Measurements from ENCODE around the gene SHQ1. TPM values are rescaled to one million over a fixed set of nuclear protein-coding genes. Genes with fewer than 3 reads are reported as not detected.

Gene SHQ1
- total RNA-seq, 1 donor: 19.2 TPM

GRCh38 chr3:72724070-72724469, 124.2 kb downstream of the SHQ1 start:
- H2AFZ ChIP-seq (ENCODE audit: low read length): no peak overlapping the region
- no peak for DNase-seq (ENCODE audit: insufficient read length, low spot score, missing footprints)
- no peaks in the 10 kb centered on the region for H4K20me1 ChIP-seq (ENCODE audit: insufficient read depth, low read length)
- H3K27me3 ChIP-seq (ENCODE audit: insufficient read depth, low read length): peaks cover 8% of the 10 kb centered on the region
- no peak overlapping the region for H3K4me2 ChIP-seq (ENCODE audit: insufficient read depth, low read length)
- H3K27ac ChIP-seq (ENCODE audit: low read depth, low read length): no peak overlapping the region
- H3K9me3 ChIP-seq (ENCODE audit: low read depth, low read length): no peaks in the 10 kb centered on the region
- H3K4me1 ChIP-seq (ENCODE audit: insufficient read depth, low read length): peaks cover 9% of the 10 kb centered on the region
- TF ChIP-seq CTCF (IDR thresholded peaks at IDR 0.05; ENCODE audit: extremely low read depth, low read depth, low read length): no peak
- H3K36me3 ChIP-seq (ENCODE audit: insufficient read depth, low read length): no peaks in the 10 kb centered on the region
- H3K4me3 ChIP-seq (ENCODE audit: insufficient read depth, low read length): no peak overlapping the region
- H3K79me2 ChIP-seq (ENCODE audit: insufficient read depth, low read length): no peaks in the 10 kb centered on the region

- H3K9me3 ChIP-seq (ENCODE audit: low read depth, low read length): no peaks in the 10 kb centered on the region
- no peak overlapping the region for H3K4me3 ChIP-seq (ENCODE audit: insufficient read depth, low read length)
- no peaks in the 10 kb centered on the region for H3K79me2 ChIP-seq (ENCODE audit: insufficient read depth, low read length)
- H2AFZ ChIP-seq (ENCODE audit: low read length): no peak overlapping the region
- peaks cover 3% of the 10 kb centered on the region for H3K27me3 ChIP-seq (ENCODE audit: insufficient read depth, low read length)
- H3K27ac ChIP-seq (ENCODE audit: low read depth, low read length): peak overlapping the region; percentile 31
- no peaks in the 10 kb centered on the region for H3K36me3 ChIP-seq (ENCODE audit: insufficient read depth, low read length)
- TF ChIP-seq CTCF (IDR thresholded peaks at IDR 0.05; ENCODE audit: extremely low read depth, low read depth, low read length): no peak
- H3K4me2 ChIP-seq (ENCODE audit: insufficient read depth, low read length): peak overlapping the region; percentile 47
- H3K4me1 ChIP-seq (ENCODE audit: insufficient read depth, low read length): peaks cover 9% of the 10 kb centered on the region
- no peaks in the 10 kb centered on the region for H4K20me1 ChIP-seq (ENCODE audit: insufficient read depth, low read length)
- peak; percentile 95 for DNase-seq (ENCODE audit: insufficient read length, low spot score, missing footprints)
Measured at GRCh38 chr3:72722930-72723726, 125.1 kb downstream of the SHQ1 start.

GRCh38 chr3:72721683-72722381, 126.4 kb downstream of the SHQ1 start:
- H3K4me3 ChIP-seq (ENCODE audit: insufficient read depth, low read length): no peak overlapping the region
- H4K20me1 ChIP-seq (ENCODE audit: insufficient read depth, low read length): no peaks in the 10 kb centered on the region
- no peak overlapping the region for H3K4me2 ChIP-seq (ENCODE audit: insufficient read depth, low read length)
- H3K27me3 ChIP-seq (ENCODE audit: insufficient read depth, low read length): peaks cover 3% of the 10 kb centered on the region
- no peaks in the 10 kb centered on the region for H3K9me3 ChIP-seq (ENCODE audit: low read depth, low read length)
- no peaks in the 10 kb centered on the region for H3K79me2 ChIP-seq (ENCODE audit: insufficient read depth, low read length)
- no peak overlapping the region for H3K27ac ChIP-seq (ENCODE audit: low read depth, low read length)
- no peak for TF ChIP-seq CTCF (IDR thresholded peaks at IDR 0.05; ENCODE audit: extremely low read depth, low read depth, low read length)
- H3K4me1 ChIP-seq (ENCODE audit: insufficient read depth, low read length): peaks cover 9% of the 10 kb centered on the region
- no peak overlapping the region for H2AFZ ChIP-seq (ENCODE audit: low read length)
- no peaks in the 10 kb centered on the region for H3K36me3 ChIP-seq (ENCODE audit: insufficient read depth, low read length)
- no peak for DNase-seq (ENCODE audit: insufficient read length, low spot score, missing footprints)

GRCh38 chr3:72720566-72720965, 127.7 kb downstream of the SHQ1 start:
- Histone ChIP-seq H3K79me2 (ENCODE audit: insufficient read depth, low read length) (no peaks in the 10 kb centered on the region), H3K27me3 (ENCODE audit: insufficient read depth, low read length) (peaks cover 3% of the 10 kb centered on the region), H3K4me2 (ENCODE audit: insufficient read depth, low read length) (no peak overlapping the region), H3K27ac (ENCODE audit: low read depth, low read length) (no peak overlapping the region), H3K4me3 (ENCODE audit: insufficient read depth, low read length) (no peak overlapping the region), H2AFZ (ENCODE audit: low read length) (no peak overlapping the region), H3K4me1 (ENCODE audit: insufficient read depth, low read length) (peaks cover 9% of the 10 kb centered on the region), H4K20me1 (ENCODE audit: insufficient read depth, low read length) (no peaks in the 10 kb centered on the region), H3K36me3 (ENCODE audit: insufficient read depth, low read length) (no peaks in the 10 kb centered on the region), H3K9me3 (ENCODE audit: low read depth, low read length) (no peaks in the 10 kb centered on the region)
- no peak for DNase-seq (ENCODE audit: insufficient read length, low spot score, missing footprints)
- TF ChIP-seq CTCF (IDR thresholded peaks at IDR 0.05; ENCODE audit: extremely low read depth, low read depth, low read length): no peak
